ENCODE measurements around the gene METTL25B.

GRCh38 chr1:156709757-156710489, 18.3 kb upstream of the METTL25B start:
- TF ChIP-seq EZH2phosphoT487 (IDR thresholded peaks at IDR 0.05; ENCODE audit: borderline replicate concordance): no peak
- TF ChIP-seq CTCF (conservative IDR thresholded peaks at IDR 0.05; ENCODE audit: low read length): no peak
